Bronchus fibroblast of lung (primary cell): ENCODE results near the gene NHS. TPM values are rescaled to one million over a fixed set of nuclear protein-coding genes. Genes with fewer than 3 reads are reported as not detected.

ENCODE experiments used
- total RNA-seq: library from RNA; depleted of rRNA; stranded (reverse); fragments of >200 nt; gene quantifications from 2 replicates; pipeline ENCODE4 v1.2.3, GENCODE V29; 2015

Gene NHS
- 1.5 and 11.6 TPM in 2 replicates for total RNA-seq

DNA sequence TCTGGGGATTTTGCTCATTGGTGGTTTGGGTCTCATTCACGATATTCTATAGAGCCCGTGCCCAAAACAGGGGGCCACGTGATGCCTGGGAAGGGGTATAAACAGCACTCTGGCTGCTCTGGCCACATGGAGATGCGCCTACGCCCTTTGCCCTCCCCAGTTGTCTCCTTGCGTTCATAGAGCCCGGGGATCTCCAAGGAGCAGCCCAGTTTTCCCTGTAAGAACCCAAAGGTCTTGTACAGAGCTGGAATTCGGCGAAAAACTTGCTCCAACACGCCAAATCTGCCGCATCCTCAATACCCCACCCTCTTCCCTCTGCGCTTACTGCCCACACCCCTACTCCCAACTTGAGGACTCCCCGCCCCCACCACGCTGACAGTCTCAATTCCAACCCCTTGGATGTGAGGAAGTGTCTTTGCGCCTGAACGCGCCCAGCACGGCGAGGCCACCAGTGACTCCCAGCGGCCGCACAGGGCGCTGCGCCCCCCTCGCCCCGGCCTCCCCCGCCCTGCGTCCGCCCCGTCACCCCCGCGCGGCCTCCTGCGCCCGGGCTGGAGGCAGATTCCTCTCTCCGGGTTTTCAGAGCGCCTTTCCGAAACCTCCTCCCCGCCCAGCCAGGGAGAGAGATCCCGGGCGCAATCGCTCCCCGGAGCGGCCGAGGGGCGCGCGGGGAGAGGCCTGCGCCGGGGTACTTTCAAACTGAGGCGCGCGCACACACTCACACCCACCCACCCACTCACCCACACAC, at the start of gene NHS:
Gene NHS, plus strand, starts transcription at position 582 of the 748 bp plus-strand sequence. CDS start 558 bp downstream, outside the sequence.

GRCh38 chrX:17736856-17737709, 362.1 kb downstream of the NHS start, which contains the start of gene SCML1:
SCML1 (plus strand) TSS chrX:17737493; CDS start chrX:17744187, 6,694 bp downstream.

